HG03064 (cell line): Measurements from ENCODE around the gene KIF9.
"Not testable (repeated sequence)": the region's sequence is repeated elsewhere in the genome, so short reads cannot be mapped to it uniquely, and the experiment has no call there.

Source experiments
- ATAC-seq: cut with Tn5 transposase; IDR thresholded peaks from one replicate; pipeline ENCODE4 v1.9.1; 2021; ENCODE audit warnings: low read depth; ENCODE audit not compliant: unreplicated experiment

KIF9 gene

DNA sequence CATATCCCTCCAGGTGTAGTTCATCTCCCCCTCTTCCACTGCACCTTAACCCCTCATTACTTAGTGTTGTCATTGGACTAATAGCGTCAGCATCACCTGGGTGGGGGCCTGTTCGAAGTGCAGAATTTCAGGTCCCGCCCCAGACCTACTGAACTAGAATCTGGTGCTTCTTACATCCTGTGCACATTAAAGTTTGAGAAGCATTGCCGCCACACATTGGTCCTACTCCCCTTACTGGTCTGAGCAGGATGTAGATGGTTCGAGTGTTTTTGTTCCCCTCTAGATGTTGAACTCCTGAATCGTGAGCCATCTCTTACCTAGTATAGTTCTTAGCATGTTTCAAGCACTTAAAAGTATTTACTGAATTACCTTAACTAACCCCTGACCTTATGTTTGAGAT is 13.4 kb upstream of the KIF9 start:
- no peak for ATAC-seq

DNA sequence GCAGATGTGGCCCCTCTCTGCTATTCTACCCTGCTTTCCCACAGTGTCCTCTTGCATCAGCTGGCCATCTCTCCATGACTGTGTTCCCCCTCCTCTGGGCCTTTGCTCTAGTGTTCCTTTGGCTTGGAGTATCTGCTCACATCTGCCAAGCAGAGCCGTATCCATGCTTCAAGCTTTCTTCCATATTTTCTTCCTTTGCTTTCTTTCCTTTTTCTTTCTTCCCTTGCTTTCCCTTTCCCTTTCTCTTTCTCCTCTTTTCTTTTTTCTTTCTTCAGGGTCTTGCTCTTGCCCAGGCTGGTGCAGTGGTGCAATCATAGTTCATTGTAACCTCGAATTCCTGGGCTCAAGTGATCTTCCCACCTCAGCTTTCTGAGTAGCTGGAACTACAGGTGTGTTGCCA is 12.7 kb upstream of the KIF9 start:
- ATAC-seq = no peak

- no peak for ATAC-seq
Measured at GRCh38 chr3:47294392-47294791, 11.8 kb upstream of the KIF9 start.

DNA sequence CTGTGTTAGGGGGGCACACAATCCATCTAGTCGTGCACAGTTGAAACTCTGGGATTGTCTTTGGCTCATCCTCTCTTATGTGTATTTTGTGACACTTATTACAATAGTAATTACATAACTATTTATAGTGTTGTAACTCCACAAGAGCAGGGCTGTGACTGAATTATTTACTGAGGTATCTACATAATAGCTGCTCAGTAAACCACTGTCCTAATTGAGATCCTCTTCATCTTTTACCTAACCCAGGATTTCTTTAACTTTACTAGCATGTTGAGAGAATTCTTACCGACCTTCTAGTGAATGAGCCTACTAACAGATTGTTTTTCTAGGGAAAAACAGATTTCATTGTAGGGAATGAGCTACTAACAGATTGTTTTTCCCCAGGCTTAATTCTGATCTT is 11.2 kb upstream of the KIF9 start:
- no peak for ATAC-seq

DNA sequence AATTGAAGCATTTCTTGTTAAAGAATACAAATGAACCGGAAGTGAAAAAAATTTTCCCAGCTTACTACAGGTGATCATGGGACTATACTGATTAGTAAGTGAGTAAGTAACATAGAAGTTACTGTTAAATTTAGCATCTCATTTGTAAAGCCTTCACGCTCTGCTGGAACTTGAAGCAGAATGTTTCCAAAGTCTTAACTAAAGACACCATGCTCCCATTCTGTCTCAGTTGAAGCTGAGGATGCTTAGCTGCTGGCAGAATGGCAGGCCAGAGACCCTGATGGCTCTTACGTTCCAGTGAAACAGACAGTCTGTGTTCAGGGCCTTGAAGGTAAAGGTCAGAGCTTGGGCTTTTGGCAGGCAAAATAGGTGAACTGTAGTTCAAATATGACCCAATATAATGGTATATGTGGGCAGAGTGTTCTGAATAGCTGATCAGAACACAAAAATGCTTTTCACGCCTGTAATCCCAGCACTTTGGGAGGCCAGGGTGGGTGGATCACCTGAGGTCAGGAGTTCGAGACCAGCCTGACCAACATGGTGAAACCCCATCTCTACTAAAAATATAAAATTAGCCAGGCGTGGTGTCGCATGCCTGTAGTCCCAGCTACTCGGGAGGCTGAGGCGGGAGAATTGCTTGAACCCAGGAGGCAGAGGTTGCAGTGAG is 9.3 kb upstream of the KIF9 start:
- ATAC-seq = not testable (repeated sequence)

DNA sequence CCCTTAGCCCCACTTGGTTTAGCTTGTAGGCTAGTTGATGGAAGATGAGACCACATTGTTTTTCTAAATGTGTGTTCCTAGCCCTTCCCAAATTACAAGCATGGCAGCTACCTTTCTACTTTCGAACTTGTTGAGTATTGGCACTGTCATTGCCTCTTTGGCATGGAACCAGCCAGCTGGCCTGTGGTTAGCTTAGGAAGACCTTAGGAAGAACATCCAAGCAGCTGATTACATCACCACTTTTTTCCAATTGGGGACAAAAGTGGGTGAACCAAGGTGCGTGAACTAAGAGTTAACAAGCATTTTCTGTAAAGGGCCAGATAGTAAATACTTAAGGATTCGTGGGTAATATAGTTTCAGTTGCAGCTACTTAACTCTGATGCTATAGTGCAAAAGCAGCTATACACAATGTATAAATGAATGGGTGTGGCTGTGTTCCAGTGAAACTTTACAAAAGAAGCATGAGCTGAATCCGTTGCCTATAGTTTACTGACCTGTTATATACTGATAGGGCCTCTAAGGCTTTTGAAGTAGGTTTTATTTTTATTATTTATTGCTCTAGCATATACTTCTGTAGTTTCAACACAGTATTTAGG is 8.7 kb upstream of the KIF9 start:
- ATAC-seq = no peak

DNA sequence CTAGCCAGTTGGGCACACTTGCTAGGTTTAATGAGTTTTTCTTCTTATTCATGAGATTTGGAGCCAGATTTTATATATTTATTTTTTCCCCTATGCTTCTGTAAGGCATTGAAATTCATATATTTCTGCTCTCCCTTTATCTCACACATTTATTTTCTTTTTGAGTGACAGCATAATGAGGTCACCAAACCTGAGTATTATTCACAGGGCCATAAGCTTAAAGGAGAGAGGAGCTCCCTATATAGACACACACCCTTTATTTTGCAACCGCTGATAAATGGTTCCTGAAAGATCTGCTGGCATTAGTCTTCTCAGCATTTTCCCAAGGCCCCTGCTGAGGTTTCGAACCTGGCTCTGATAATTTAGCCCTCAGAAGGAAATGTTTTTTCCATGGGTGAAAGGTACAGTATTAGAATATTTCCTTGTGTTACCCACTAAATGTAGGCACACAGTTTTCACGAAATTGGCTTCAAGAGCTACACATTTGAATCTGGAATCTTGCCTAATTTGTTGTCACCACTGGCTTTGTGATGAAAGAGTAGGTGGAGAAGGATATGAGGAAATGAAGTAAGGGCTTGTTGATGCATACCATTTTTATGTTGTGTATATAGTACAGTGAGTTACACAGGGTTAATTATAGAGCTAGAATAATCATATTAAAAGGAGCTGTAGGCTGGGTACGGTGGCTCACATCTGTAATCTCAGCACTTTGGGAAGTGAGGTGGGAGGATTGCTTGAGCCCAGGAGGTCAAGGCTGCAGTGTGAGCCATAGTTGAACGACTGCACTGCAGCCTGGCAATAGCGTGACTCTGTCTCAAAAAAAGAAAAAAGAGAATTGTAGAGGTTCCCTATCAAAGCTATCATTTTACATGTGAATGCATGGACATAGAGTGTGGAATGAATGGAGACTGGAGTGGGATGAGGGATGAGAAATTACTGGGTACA is 6.6 kb upstream of the KIF9 start:
- no peak for ATAC-seq

DNA sequence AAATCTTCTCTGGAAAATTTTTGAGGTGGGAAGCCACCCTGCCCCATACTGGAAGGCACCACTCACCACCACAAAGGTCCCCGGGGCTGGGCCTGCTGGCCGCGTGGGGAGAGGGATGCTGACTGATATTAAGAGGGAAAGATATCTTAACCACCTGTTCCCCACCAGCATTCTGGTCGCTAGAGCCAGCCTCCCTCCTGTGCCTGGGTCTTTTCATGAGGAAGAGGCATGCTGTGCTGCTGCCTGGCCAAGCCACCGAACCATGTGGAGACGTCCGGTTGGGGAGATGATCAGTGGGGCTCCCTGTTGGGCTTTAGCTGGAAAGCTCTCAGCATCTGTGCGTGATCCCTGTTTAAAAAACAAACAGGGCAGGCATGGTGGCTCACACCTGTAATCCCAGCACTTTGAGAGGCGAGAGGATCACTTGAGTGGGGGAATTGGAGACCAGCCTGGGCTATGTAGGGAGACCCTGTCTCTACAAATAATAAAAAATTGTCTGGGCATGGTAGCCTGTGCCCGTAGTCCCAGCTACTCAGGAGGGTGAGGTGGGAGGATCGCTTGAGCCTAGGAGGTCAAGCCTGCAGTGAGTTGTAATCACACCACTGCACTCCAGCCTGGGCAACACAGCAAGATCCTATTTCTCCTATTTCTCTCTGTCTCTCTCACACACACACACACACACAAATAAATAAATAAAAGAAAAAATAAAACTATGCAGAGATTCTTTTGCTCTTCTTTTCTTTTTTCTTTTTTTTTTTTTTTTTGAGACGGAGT is 1.2 kb upstream of the KIF9 start:
- ATAC-seq = no peak

- ATAC-seq = no peak
Measured at GRCh38 chr3:47283193-47283537, 566 bp upstream of the KIF9 start.

DNA sequence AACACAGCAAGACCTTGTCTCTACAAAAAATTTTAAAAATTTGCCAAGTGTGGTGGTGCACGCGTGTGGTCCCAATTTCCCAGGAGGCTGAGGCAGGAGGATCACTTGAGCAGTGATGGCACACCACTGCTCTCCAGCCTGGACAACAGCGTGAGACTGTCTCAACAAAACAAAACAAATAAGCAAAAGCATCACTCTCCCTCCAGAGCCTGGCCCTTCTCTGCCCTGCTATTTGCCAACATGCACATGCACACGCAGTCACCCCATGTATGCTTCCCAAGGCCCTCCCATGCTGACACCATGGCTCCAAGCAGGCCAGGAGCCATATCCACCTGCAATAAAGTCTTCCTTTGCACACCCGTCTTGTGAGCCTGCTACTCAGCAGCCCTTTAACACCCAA is 2.1 kb downstream of the KIF9 start:
- no peak for ATAC-seq

GRCh38 chr3:47276558-47276957 is 6.0 kb downstream of the KIF9 start:
- no peak for ATAC-seq

GRCh38 chr3:47274652-47275051 is 7.9 kb downstream of the KIF9 start:
- no peak for ATAC-seq

GRCh38 chr3:47273564-47273963 is 9.0 kb downstream of the KIF9 start:
- no peak for ATAC-seq

- ATAC-seq = no peak
Measured at GRCh38 chr3:47270526-47270925, 12.1 kb downstream of the KIF9 start.

GRCh38 chr3:47267490-47267824 is 15.1 kb downstream of the KIF9 start:
- ATAC-seq = no peak

GRCh38 chr3:47266709-47267489 is 15.7 kb downstream of the KIF9 start:
- no peak for ATAC-seq

GRCh38 chr3:47265725-47266428 is 16.7 kb downstream of the KIF9 start:
- ATAC-seq = no peak

DNA sequence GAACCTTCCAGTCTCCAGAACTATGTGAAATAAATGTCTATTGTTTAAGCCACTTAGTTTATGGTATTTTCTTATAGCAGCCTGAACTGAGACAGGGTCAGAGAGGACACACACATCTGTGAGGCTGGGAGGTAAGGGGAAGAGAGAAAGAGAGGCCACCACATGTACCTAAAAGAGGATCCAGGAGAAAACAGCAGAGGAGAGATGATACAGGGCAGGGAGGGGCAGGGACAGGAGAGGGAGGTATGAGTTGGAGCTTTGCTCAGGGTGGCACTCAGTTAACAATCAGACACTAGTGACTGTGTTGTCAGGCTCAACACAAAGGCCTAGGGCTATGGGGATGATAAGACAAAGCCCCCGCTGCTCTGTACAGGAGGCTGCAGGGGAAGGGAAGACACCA is 17.6 kb downstream of the KIF9 start:
- ATAC-seq = no peak

GRCh38 chr3:47261301-47261700 is 21.3 kb downstream of the KIF9 start:
- ATAC-seq = no peak

GRCh38 chr3:47260605-47261004 is 22.0 kb downstream of the KIF9 start:
- ATAC-seq = no peak
